Measurements from ENCODE around the gene OAS3. TPM values are rescaled to one million over a fixed set of nuclear protein-coding genes. Genes with fewer than 3 reads are reported as not detected.
"Not testable (repeated sequence)": the region's sequence is repeated elsewhere in the genome, so short reads cannot be mapped to it uniquely, and the experiment has no call there.

OAS3 gene
- total and polyA plus RNA-seq, 9 donors = 4.7 to 7.6 (median 6.6) TPM

- Histone ChIP-seq H3K9me3 (replicated peaks; ENCODE audit: control insufficient read depth, low read depth, low read length) (peaks cover 2% of the 10 kb centered on the region), H3K36me3 (ENCODE audit: control insufficient read depth, insufficient read depth, low read length) (peaks cover 48% of the 10 kb centered on the region), H3K27ac (ENCODE audit: low read length) (no peak overlapping the region), H3K4me1 (ENCODE audit: control insufficient read depth, insufficient read depth, low read length) (no peaks in the 10 kb centered on the region), H3K4me3 (ENCODE audit: low read length) (no peak overlapping the region), H3K27me3 (ENCODE audit: control insufficient read depth, insufficient read depth, low read length) (no peaks in the 10 kb centered on the region)
- no peak for DNase-seq
- WGBS (ENCODE audit: insufficient coverage) = 89% methylated on average over 9 of the region's 11 CpGs
Observed at GRCh38 chr12:112950701-112951100, 12.4 kb downstream of the OAS3 start.

GRCh38 chr12:112957125-112957524, 18.9 kb downstream of the OAS3 start:
- not testable (repeated sequence) for H3K9me3 ChIP-seq (replicated peaks; ENCODE audit: control insufficient read depth, low read depth, low read length); DNase-seq; H3K27me3 ChIP-seq (ENCODE audit: control insufficient read depth, insufficient read depth, low read length); H3K4me1 ChIP-seq (ENCODE audit: control insufficient read depth, insufficient read depth, low read length); H3K4me3 ChIP-seq (ENCODE audit: low read length); H3K27ac ChIP-seq (ENCODE audit: low read length)
- peaks cover 18% of the 10 kb centered on the region for H3K36me3 ChIP-seq (ENCODE audit: control insufficient read depth, insufficient read depth, low read length)
- WGBS (ENCODE audit: insufficient coverage) = 90% methylated on average over 2 of the region's 4 CpGs

- Histone ChIP-seq H3K9me3 (replicated peaks; ENCODE audit: control insufficient read depth, low read depth, low read length) (peaks cover 4% of the 10 kb centered on the region), H3K36me3 (ENCODE audit: control insufficient read depth, insufficient read depth, low read length) (peaks cover 55% of the 10 kb centered on the region), H3K4me1 (ENCODE audit: control insufficient read depth, insufficient read depth, low read length) (no peaks in the 10 kb centered on the region), H3K4me3 (ENCODE audit: low read length) (no peak overlapping the region), H3K27ac (ENCODE audit: low read length) (no peak overlapping the region), H3K27me3 (ENCODE audit: control insufficient read depth, insufficient read depth, low read length) (no peaks in the 10 kb centered on the region)
- no peak for DNase-seq
- WGBS (ENCODE audit: insufficient coverage) = 75% methylated on average over 7 of the region's 7 CpGs
Observed at GRCh38 chr12:112961074-112961473, 22.8 kb downstream of the OAS3 start.

GRCh38 chr12:112961536-112961935, 23.3 kb downstream of the OAS3 start:
- Histone ChIP-seq H3K4me1 (ENCODE audit: control insufficient read depth, insufficient read depth, low read length) (no peaks in the 10 kb centered on the region), H3K9me3 (replicated peaks; ENCODE audit: control insufficient read depth, low read depth, low read length) (peaks cover 4% of the 10 kb centered on the region), H3K4me3 (ENCODE audit: low read length) (no peak overlapping the region), H3K27me3 (ENCODE audit: control insufficient read depth, insufficient read depth, low read length) (no peaks in the 10 kb centered on the region), H3K36me3 (ENCODE audit: control insufficient read depth, insufficient read depth, low read length) (peaks cover 60% of the 10 kb centered on the region), H3K27ac (ENCODE audit: low read length) (no peak overlapping the region)
- 58% methylated on average over 1 of the region's 4 CpGs for WGBS (ENCODE audit: insufficient coverage)
- no peak for DNase-seq

- H3K9me3 ChIP-seq (replicated peaks; ENCODE audit: control insufficient read depth, low read depth, low read length) = peaks cover 4% of the 10 kb centered on the region
- peaks cover 70% of the 10 kb centered on the region for H3K36me3 ChIP-seq (ENCODE audit: control insufficient read depth, insufficient read depth, low read length)
- H3K27ac ChIP-seq (ENCODE audit: low read length) = no peak overlapping the region
- no peaks in the 10 kb centered on the region for H3K4me1 ChIP-seq (ENCODE audit: control insufficient read depth, insufficient read depth, low read length)
- WGBS (ENCODE audit: insufficient coverage) = 92% methylated on average over 5 of the region's 7 CpGs
- DNase-seq = no peak
- H3K4me3 ChIP-seq (ENCODE audit: low read length) = no peak overlapping the region
- H3K27me3 ChIP-seq (ENCODE audit: control insufficient read depth, insufficient read depth, low read length) = no peaks in the 10 kb centered on the region
Observed at GRCh38 chr12:112962561-112962960, 24.3 kb downstream of the OAS3 start.

- Histone ChIP-seq H3K4me1 (ENCODE audit: control insufficient read depth, insufficient read depth, low read length) (no peaks in the 10 kb centered on the region), H3K36me3 (ENCODE audit: control insufficient read depth, insufficient read depth, low read length) (peaks cover 77% of the 10 kb centered on the region), H3K27ac (ENCODE audit: low read length) (no peak overlapping the region), H3K27me3 (ENCODE audit: control insufficient read depth, insufficient read depth, low read length) (no peaks in the 10 kb centered on the region), H3K4me3 (ENCODE audit: low read length) (no peak overlapping the region), H3K9me3 (replicated peaks; ENCODE audit: control insufficient read depth, low read depth, low read length) (peaks cover 4% of the 10 kb centered on the region)
- DNase-seq = no peak
- 81% methylated on average over 14 of the region's 14 CpGs for WGBS (ENCODE audit: insufficient coverage)
Observed at GRCh38 chr12:112963227-112963861, 25.1 kb downstream of the OAS3 start.

GRCh38 chr12:112964067-112964670, 25.9 kb downstream of the OAS3 start:
- peaks cover 82% of the 10 kb centered on the region for H3K36me3 ChIP-seq (ENCODE audit: control insufficient read depth, insufficient read depth, low read length)
- no peak for DNase-seq
- no peak overlapping the region for H3K27ac ChIP-seq (ENCODE audit: low read length)
- peaks cover 2% of the 10 kb centered on the region for H3K9me3 ChIP-seq (replicated peaks; ENCODE audit: control insufficient read depth, low read depth, low read length)
- H3K4me1 ChIP-seq (ENCODE audit: control insufficient read depth, insufficient read depth, low read length) = no peaks in the 10 kb centered on the region
- no peaks in the 10 kb centered on the region for H3K27me3 ChIP-seq (ENCODE audit: control insufficient read depth, insufficient read depth, low read length)
- WGBS (ENCODE audit: insufficient coverage) = 83% methylated on average over 5 of the region's 6 CpGs
- H3K4me3 ChIP-seq (ENCODE audit: low read length) = no peak overlapping the region

- Histone ChIP-seq H3K4me3 (ENCODE audit: low read length) (no peak overlapping the region), H3K27me3 (ENCODE audit: control insufficient read depth, insufficient read depth, low read length) (no peaks in the 10 kb centered on the region), H3K27ac (ENCODE audit: low read length) (no peak overlapping the region), H3K9me3 (replicated peaks; ENCODE audit: control insufficient read depth, low read depth, low read length) (no peaks in the 10 kb centered on the region), H3K36me3 (ENCODE audit: control insufficient read depth, insufficient read depth, low read length) (peaks cover 90% of the 10 kb centered on the region), H3K4me1 (ENCODE audit: control insufficient read depth, insufficient read depth, low read length) (no peaks in the 10 kb centered on the region)
- DNase-seq = no peak
- WGBS (ENCODE audit: insufficient coverage) = 87% methylated on average over 3 of the region's 4 CpGs
Observed at GRCh38 chr12:112964915-112965314, 26.6 kb downstream of the OAS3 start.

GRCh38 chr12:112965643-112966042, 27.4 kb downstream of the OAS3 start:
- WGBS (ENCODE audit: insufficient coverage) = 89% methylated on average over 15 of the region's 15 CpGs
- no peaks in the 10 kb centered on the region for H3K4me1 ChIP-seq (ENCODE audit: control insufficient read depth, insufficient read depth, low read length)
- peaks cover 91% of the 10 kb centered on the region for H3K36me3 ChIP-seq (ENCODE audit: control insufficient read depth, insufficient read depth, low read length)
- H3K4me3 ChIP-seq (ENCODE audit: low read length) = no peak overlapping the region
- no peaks in the 10 kb centered on the region for H3K27me3 ChIP-seq (ENCODE audit: control insufficient read depth, insufficient read depth, low read length)
- no peak for DNase-seq
- H3K27ac ChIP-seq (ENCODE audit: low read length) = no peak overlapping the region
- H3K9me3 ChIP-seq (replicated peaks; ENCODE audit: control insufficient read depth, low read depth, low read length) = no peaks in the 10 kb centered on the region

GRCh38 chr12:112967306-112967705, 29.0 kb downstream of the OAS3 start:
- WGBS (ENCODE audit: insufficient coverage) = 75% methylated on average over 7 of the region's 9 CpGs
- peaks cover 83% of the 10 kb centered on the region for H3K36me3 ChIP-seq (ENCODE audit: control insufficient read depth, insufficient read depth, low read length)
- H3K27me3 ChIP-seq (ENCODE audit: control insufficient read depth, insufficient read depth, low read length) = no peaks in the 10 kb centered on the region
- no peak overlapping the region for H3K4me3 ChIP-seq (ENCODE audit: low read length)
- H3K9me3 ChIP-seq (replicated peaks; ENCODE audit: control insufficient read depth, low read depth, low read length) = no peaks in the 10 kb centered on the region
- DNase-seq = no peak
- H3K4me1 ChIP-seq (ENCODE audit: control insufficient read depth, insufficient read depth, low read length) = peaks cover 3% of the 10 kb centered on the region
- H3K27ac ChIP-seq (ENCODE audit: low read length) = no peak overlapping the region

Measured in muscle of leg (tissue), 11 donors.